Kidney tubule cell (primary cell): Measurements from ENCODE around the gene COMMD7.
"Not testable (repeated sequence)": the region's sequence is repeated elsewhere in the genome, so short reads cannot be mapped to it uniquely, and the experiment has no call there.

Source experiments
- DNase-seq: peaks from one replicate; pipeline ENCODE4 v3.0.0-alpha.2; 2018; ENCODE audit warnings: low spot score

COMMD7 gene

DNA sequence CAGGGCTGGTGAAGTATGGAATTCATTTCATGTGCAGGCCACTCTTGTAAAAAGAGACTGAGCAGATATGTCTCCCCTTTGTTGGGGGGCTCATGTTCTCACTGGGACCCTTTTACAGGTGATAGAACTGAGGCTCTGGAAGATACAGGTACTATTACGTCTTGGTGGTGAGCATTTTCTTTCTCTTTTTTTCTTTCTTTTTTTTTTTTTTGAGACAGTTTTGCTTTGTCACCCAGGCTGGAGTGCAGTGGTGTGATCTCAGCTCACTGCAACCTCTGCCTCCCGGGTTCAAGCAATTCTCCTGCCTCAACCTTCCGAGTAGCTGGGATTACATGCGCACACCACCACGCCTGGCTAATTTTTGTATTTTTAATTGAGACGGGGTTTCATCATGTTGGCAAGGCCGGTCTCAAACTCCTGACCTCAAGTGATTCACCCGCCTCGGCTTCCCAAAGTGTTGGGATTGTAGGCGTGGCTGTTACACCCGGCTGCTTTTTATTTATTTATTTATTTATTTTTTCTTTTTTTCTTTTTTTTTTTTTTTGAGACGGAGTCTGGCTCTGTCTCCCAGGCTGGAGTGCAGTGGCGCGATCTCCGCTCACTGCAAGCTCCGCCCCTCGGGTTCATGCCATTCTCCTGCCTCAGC lies 22.1 kb upstream of the COMMD7 start:
- DNase-seq, result peak; percentile 91

DNA sequence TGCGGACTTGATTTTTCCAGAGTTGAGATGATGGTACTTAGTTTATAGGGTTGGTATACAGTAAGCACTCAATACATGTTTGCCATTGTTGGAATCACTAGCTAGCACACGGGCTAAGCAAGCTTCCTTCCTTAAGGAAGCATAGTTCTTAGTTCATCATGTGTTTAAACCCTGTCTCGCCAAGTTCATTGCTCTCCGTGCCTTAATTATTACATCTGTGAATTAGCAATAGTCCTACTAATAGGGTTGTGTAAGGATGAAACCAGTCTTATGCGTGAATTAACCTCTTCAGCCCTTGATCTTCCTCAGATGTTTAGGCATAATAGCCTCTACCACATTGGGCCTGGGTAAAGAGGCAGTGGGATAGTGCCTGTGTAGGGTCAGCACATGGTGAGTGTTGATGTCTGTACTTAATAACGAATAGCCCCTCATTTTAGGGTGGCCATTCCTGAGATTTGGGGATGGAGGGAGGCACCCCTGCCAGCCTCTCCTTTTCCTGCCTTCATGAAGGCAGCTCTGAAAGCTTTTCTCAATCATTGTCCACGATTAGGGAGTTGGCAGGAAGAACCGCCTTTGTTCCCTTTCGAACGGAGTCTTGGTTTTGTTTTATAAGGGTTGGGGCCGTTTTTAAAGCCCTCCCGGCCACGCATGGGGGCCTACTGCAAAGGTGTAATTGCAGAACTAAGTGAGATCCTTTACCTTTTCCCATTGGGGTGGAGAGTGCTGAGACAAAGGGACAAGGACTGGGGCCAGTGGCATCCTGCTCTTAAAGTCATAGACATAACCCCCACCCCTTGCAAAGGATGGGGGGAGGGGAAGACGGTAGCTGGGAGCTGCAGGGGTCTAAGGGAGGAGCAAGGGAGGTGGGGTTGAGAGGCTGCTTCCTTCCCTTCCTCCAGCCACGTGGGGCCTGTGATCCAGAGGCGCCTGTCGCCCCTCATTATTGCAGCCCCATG lies 21.0 kb upstream of the COMMD7 start:
- no peak for DNase-seq

DNA sequence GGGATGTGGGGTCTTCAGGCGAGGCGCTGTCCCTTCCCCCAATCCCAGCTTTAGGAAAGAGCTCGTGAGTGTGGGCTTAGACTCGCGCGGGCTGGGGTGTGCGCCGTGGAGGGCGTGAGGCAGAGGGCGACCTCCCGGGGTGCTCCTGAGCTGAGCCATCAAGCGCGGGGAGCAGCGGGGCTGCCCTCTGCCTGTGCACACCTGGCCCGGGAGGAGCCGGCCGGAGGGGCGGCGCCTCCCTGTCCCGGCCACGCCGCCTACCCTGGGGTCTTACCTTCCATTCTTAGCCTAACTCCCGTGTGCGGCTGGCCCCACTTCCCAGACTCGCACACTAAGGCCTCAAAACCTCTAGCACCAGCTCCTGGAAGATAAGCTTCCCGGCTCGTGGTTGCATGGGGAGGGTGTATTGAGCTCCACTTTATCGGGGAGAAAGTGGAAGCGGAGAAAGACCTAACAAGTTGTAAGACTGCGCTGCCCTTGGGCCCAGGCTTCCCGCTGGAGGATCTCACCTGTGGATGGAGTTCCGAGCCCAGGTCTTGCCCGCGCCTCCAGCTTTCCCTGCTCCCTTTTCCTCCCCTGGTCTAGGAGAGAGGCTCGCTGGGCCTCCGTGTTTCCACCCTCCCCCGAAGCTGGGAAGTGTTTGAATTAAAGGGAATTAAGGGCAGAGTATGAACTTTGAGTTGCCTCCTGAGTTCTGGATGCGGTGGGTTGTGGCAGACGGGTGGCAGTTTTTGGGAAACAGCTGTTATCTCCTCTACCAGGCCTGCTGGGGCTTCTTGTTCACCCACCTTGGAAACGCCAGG lies 20.1 kb upstream of the COMMD7 start:
- peak; percentile 39 for DNase-seq

DNA sequence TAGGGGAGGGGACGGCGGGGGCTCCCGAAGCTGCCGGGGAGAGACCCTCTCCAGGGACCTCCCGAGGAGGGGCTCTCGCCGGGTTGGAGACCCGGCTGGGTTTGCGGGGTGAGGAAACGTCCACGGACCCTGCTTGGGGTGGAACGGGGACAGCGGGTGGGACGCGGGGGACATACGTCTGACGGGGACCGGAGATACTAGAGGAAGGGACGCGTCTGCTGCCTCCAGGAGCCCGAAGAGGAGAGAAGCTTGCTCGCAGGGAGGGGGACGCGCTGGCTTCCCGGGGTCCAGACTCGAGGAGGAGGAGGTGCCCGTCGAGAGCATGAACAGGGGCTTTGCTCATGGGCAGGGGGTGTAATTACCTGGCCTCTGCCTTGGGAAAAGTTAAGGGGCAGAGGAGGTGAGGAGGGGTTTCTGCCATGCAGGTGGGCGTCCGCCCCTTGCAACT lies 19.5 kb upstream of the COMMD7 start:
- DNase-seq, result no peak

DNA sequence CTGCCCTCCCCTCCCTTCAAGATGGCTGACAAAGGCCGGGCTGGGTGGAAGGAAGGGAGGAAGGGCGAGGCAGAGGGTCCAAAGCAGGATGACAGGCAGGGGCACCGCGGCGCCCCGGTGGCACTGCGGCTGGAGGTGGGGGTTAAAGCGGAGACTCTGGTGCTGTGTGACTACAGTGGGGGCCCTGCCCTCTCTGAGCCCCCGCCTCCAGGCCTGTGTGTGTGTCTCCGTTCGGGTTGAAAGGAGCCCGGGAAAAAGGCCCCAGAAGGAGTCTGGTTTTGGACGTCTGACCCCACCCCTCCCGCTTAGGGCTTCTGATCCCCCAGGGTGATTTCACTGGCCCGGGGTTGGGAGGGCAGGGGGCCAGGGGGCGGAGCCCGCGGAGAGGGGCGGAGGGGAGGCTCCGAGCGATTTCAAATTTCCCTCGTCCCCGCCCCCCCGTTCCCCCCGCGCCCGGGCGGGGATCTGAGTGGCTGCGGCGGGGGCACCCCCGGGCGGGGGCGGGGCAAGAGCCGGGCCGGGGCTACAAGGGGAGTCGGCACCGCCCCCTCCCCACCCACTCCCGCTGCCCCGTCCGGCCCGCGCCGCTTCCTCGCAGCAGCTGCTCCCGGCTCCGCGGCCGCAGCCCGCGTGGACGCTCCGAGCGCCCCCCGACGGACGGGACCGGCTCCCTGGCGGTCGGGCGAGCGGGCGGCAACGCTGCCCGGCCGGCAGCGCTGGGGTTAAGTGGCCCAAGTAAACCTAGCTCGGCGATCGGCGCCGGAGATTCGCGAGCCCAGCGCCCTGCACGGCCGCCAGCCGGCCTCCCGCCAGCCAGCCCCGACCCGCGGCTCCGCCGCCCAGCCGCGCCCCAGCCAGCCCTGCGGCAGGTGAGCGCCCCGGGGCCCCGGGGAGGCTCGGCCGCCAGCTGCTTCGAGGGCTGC lies 18.8 kb upstream of the COMMD7 start, which contains the start of gene DNMT3B:
Gene DNMT3B (plus strand): TSS at position 555 of the 923 bp plus-strand sequence. CDS start 17,939 bp downstream, outside the sequence.
- DNase-seq, result peak; percentile 85

DNA sequence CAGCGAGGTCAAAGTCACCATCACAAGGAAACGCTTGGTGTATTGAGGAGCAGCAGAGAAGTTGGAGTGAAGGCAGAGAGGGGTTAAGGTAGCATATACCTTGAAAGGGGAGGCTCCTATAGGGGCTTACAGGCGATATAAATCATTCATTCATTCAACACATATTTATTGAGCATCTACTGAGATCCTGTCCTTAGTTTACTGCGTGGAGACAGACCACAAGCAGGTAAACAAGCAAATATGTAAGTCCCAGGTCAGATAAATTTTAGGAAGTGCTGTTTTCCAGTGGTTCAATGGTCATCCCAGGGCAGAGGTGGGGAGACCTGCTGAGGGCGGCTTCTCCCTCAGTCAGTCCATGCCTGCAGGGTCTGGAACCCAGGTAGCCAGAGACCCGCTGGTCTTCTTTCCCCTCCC lies 18.2 kb upstream of the COMMD7 start:
- no peak for DNase-seq

DNA sequence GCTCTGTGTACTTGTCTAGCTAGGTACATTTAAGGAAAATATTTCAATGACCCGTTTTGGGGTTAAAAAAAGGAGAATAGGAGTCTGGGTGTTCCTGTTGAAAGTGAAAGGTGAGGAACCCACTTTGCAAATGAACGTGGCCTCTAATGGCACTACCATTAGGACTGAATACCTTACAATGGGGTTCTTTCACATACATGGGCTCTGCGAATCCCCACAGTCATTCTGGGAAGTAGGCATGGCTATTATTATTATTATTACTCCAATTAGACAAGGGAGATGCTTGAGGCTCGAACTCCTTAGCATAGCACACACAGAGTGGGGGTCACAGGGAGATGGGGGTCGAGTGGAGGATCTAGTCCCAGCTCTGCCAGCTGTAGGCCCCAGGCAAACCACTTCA lies 12.9 kb upstream of the COMMD7 start:
- no peak for DNase-seq

DNA sequence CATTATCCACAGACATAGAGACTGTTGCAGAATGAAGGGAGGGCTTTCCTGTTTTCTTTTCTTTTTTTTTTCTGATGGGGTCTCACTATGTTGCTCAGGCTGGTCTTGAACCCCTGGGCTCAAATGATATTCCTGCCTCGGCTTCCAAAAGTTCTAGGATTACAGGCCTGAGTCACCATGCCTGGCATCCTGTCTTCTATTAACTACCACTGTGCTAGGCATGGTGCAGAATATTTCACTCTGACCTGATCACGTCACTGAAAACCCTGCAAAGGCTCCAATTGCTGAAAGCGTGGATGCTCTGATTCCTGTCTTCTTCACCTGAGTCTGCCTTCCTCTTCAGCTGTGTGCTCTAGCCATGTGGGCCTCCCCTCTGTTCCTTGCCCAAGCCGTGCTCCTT lies 10.5 kb upstream of the COMMD7 start:
- peak; percentile 52 for DNase-seq

DNA sequence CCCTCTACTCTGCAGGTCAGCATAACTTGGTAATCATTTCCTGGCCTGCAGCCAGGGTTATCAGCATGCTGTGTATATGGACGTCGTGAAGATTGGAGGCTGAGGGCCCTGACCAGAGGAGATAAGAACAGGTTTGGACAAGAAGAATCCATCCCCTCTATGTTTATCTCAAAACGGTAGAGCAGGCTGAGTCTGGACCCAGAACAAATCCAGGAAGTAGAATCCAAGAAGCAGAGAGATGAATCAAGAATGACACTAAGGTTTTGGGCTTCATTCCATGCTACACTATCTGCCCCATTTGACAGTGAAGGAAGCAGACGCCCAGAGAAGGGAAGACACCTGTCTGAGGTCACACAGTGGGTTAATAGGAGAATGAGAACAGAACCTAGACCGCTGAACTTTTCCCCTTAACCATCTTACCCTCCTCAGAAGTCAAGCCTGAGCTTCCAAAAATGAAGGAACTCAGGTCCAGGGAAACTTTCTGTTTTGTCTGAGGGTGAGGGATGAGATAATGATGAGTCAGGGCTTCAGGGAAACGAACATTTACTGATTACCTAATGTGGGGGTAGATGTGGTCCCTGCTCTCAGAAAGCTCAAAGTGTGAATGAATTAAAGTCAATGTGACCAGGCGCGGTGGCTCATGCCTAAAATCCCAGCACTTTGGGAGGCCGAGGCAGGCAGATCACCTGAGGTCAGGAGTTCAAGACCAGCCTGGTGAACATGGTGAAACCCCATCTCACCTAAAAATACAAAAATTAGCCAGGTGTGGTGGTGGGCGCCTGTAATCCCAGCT lies 9.4 kb upstream of the COMMD7 start:
- peak; percentile 92 for DNase-seq

DNA sequence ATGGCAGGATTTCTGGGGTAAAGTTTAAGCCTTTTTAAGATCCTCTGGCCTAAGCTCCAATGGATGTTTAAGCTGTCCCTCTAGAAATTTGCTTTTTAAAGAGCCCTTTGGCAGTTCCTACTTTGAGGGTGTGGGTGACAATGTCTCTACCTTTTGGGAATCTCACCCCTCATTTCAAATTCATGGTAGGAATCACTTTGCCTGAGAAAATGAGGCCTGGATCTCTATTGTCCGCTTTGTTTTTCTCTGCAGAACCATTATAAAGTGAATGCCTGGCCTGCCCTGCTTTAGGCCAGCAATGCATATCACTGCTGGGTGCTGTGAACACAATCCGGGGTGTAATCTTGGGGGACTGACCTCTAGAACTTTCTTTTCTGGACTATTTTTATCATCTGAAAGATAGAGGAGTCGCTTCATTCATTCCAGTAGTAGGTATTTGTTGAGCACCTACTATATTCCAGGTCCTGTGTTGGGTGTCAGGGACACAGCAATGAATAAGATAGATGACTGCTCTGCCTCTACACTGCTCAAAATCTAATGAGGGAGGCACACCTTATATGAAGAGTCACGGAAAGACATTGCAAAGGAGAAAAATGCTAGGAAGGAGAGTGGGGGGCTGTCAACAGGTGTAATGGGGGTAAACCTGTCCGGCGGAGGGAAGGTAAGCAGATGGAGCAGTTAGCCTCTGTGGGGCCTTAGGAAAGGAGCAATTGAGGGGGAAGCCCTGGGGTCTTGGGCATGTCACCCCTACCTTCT lies 8.6 kb upstream of the COMMD7 start:
- DNase-seq, result no peak

DNA sequence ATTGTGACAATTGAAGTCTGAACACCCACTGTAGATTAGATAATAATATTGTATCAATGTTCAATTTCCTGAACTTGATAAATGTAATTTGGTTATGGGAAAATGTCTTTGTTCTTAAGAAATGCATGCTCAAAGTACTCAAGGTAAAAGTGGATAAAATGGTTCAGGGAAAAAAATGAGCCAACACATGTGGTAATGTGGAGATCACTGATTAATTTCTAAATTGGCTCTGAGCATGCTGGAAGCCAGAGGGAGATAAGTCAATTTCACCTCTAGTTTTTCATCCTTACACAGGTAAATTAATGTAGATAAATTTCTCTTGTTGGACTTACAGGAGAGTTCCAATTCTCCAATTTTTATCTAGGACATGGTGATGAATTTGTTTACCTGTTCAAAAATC lies 8.0 kb upstream of the COMMD7 start:
- no peak for DNase-seq

DNA sequence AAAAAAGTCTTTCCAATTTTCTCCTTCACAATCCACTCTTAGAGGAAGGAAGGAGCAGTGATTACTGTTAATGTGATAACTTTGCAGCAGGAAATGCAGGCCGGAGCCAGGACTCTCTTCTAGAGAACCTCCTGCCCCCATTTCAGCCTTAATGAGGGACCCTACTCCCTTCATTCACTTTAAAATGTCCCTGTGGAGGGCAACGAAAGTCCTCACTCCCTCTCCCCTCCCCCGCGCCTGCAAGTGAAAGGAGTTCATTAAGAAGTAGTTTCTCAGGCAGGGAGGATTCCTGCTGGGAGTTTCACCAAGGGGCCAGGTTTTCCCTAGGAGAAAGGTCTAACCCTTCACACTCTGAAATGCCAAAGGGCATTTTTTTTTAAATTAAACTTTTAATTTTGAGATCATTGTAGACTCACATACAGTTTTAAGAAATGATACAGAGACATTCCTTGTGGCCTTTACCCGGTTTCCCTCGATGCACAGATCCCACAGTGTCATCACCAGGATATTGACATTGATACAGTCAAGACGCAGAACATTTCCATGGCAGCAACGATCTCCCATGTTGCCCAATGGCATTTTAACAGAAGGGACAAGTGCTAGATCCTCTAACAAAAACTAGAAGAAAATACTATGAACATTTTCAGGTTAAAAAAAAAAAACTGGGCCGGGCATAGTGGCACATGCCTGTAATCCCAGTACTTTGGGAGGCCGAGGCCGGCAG lies 6.8 kb upstream of the COMMD7 start:
- DNase-seq, result no peak

DNA sequence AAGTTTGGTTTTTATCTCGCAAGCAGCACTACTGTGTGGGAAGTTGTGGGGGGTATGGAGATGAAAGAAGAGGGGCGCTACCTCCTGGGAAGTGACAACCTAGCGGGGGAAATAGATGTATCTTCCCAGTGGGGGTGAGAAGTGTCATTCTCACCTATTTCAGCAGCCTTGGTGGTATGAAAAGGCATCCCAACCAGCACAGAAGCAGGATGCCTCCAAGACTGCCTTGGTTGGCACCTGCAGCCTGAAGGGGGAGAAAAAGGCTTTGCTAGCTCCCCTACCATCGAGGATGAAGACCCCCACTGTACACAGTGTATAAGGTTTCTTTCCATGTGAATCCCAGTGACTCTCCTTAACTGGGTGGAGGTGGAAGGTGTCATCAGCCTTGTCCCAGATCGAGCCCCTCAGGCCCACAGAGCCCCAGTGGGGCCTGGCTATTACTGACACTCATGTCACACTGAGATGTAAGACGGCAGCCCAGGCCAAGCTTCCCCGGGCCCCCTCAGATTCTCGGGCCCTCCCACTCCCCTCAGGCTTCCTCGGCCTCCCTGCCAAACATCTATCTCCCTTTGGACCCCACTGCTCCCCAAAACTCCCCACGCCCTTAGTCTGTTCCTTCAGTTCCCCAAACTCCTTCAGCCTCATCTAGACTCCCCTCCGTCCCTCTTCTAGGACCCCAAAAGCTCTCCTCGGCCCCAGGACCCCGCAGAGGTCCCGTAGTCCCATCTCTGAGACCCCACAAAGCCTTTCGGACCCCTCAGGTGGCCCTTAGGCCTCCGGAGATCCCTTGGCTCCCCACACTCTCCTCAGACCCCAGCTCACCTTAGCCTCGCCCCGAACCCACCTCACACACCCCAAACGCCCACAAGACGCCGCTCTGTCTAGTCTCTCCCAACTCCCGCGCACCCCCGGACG lies 688 bp downstream of the COMMD7 start:
- no peak for DNase-seq

DNA sequence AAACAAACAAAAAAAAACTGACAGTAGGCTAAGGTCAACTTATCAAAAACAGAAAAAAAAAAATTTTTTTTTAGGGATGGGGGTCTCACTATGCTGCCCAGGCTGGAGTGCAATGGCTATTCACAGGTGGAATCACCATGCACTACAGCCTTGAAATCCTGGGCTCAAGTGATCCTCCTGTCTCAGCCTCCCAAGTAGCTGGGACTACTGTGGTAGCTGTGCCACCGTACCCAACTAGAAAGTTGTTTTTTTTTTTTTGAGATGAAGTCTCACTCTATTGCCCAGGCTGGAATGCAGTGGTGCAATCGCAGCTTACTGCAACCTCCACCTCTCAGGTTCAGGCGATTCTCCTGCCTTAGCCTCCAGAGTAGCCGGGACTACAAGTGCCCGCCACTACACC lies 2.1 kb downstream of the COMMD7 start:
- DNase-seq, result no peak

DNA sequence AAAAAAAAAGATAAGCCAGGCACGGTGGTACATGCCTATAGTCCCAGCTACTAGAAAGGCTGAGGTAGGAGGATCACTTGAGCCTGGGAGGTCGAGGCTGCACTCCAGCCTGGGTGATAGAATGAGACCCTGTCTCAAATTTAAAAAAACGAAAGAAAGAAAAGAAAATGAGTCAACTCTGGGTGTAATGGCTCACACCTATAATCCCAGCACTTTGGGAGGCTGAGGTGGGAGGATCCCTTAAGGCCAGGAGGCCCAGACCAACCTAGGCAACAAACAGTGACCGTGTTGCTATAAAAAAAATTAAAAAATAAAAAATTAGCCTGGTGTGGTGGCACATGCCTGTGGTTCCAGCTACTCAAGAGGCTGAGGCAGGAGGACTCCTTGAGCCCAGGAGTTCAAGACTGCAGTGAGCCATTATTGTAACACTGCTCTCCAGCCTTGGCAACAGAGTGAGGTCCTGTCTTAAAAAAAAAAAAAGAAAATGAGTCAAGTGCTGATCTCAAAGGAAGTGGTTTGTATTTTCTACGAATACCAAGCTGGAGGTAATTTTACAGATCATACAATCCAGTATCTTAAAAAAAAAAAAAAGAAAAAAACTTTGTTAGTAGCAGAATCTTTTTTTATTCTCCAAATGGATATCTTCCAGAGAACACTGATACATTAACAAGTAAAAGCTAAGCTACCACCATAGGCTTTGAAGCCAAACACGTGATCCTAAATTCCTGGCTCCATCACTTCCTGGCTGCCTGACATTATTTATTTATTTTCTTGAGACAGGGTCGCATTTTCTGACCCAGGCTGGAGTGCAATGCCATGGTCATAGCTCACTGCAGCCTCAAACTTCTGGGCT lies 5.7 kb downstream of the COMMD7 start:
- peak; percentile 90 for DNase-seq

DNA sequence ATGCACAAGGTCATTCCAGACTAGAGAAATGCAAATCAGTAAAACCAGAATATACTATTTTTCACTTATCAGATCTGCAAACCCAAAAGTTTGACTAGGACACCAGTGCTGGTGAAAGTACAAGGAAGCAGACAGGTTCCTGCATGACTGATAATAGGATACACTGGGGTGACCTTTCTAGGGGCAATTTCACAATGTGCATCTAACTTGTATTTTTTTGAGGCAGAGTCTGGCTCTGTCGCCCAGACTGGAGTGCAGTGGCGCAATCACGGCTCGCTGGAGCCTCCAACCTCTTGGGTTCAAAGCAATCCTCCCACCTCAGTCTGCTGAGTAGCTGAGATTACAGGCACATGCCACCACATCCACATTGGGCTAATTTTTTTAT lies 11.4 kb downstream of the COMMD7 start:
- DNase-seq, result no peak

DNA sequence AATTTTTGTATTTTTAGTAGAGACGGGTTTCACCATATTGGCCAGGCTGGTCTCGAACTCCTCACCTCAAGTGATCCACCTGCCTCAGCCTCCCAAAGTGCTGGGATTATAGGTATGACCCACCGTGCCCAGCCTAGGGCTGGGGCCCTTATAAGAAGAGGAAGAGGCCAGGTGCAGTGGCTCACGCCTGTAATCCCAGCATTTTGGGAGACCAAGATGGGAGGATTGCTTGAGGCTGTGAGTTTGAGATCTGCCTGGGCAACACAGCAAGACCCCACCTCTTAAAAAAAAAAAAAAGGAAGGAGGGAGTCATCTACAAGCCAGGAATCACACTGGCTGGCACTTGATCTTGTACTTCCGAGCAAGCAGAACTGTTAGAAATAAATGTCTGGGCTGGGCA lies 13.9 kb downstream of the COMMD7 start:
- not testable (repeated sequence) for DNase-seq
